GM23338 (cell line): Measurements from ENCODE around the gene GCFC2. TPM values are rescaled to one million over a fixed set of nuclear protein-coding genes. Genes with fewer than 3 reads are reported as not detected.
"Not testable (repeated sequence)": the region's sequence is repeated elsewhere in the genome, so short reads cannot be mapped to it uniquely, and the experiment has no call there.

ENCODE experiments used
- ATAC-seq: fragments of 200-7000 bp; cut with Tn5 transposase; 3 replicates; pipeline ENCODE4 v1.9.1; 2020
- DNase-seq: peaks from one replicate; pipeline ENCODE4 v3.0.0-alpha.2; 2015; ENCODE audit warnings: low spot score
- H2AFZ ChIP-seq: fragments of 200-600 bp; sonication (generic); 2 replicates; pipeline ENCODE4 v1.8.0; 2016; ENCODE audit warnings: antibody characterized with exemption, mild to moderate bottlenecking, moderate library complexity
- H3F3A ChIP-seq: fragments of 200-600 bp; sonication (generic); replicated peaks from 2 replicates; pipeline ENCODE4 v1.8.0; 2017; ENCODE audit warnings: antibody characterized with exemption, mixed run types, low read depth
- H3K27ac ChIP-seq: fragments of 200-600 bp; sonication (generic); 2 replicates; pipeline ENCODE4 v1.6.1; 2016; ENCODE audit warnings: low read depth
- H3K27me3 ChIP-seq: fragments of 200-600 bp; sonication (generic); 2 replicates; pipeline ENCODE4 v1.8.0; 2016; ENCODE audit warnings: mild to moderate bottlenecking, mixed run types, moderate library complexity; ENCODE audit not compliant: insufficient read depth
- H3K36me3 ChIP-seq: fragments of 200-600 bp; sonication (generic); 2 replicates; pipeline ENCODE4 v1.8.0; 2016; ENCODE audit warnings: mild to moderate bottlenecking; ENCODE audit not compliant: insufficient read depth
- H3K4me1 ChIP-seq: fragments of 200-600 bp; sonication (generic); 2 replicates; pipeline ENCODE4 v1.8.0; 2016; ENCODE audit warnings: mild to moderate bottlenecking, moderate library complexity; ENCODE audit not compliant: insufficient read depth
- H3K4me2 ChIP-seq: fragments of 200-600 bp; sonication (generic); 2 replicates; pipeline ENCODE4 v1.7.1; 2017; ENCODE audit warnings: mixed run types
- H3K4me3 ChIP-seq: fragments of 200-600 bp; sonication (generic); 2 replicates; pipeline ENCODE4 v1.6.1; 2016; ENCODE audit warnings: mixed run types
- H3K79me2 ChIP-seq: fragments of 200-600 bp; sonication (generic); replicated peaks from 2 replicates; pipeline ENCODE4 v1.8.0; 2017; ENCODE audit warnings: mild to moderate bottlenecking; ENCODE audit not compliant: insufficient read depth
- H3K9me2 ChIP-seq: fragments of 200-600 bp; sonication (generic); 2 replicates; pipeline ENCODE4 v1.8.0; 2017; ENCODE audit not compliant: insufficient read depth
- H4K20me1 ChIP-seq: fragments of 200-600 bp; sonication (generic); replicated peaks from 2 replicates; pipeline ENCODE4 v1.8.0; 2017; ENCODE audit warnings: mild to moderate bottlenecking; ENCODE audit not compliant: insufficient read depth
- H3K27ac Mint-ChIP-seq: 2 replicates; pipeline ENCODE4 v1.8.0; 2020; ENCODE audit warnings: inconsistent platforms, mild to moderate bottlenecking, moderate library complexity, mixed read lengths
- H3K27me3 Mint-ChIP-seq: 3 replicates; pipeline ENCODE4 v1.8.0; 2022; ENCODE audit warnings: low read depth, mild to moderate bottlenecking, moderate library complexity, mixed read lengths, inconsistent platforms; ENCODE audit not compliant: insufficient read depth, poor library complexity
- H3K36me3 Mint-ChIP-seq: 3 replicates; pipeline ENCODE4 v1.8.0; 2021; ENCODE audit warnings: low read depth, mild to moderate bottlenecking, inconsistent platforms, moderate library complexity, mixed read lengths
- H3K4me1 Mint-ChIP-seq: 3 replicates; pipeline ENCODE4 v1.8.0; 2020; ENCODE audit warnings: mild to moderate bottlenecking, inconsistent platforms, mixed read lengths
- H3K4me3 Mint-ChIP-seq: 3 replicates; pipeline ENCODE4 v1.8.0; 2021; ENCODE audit warnings: moderate library complexity, mild to moderate bottlenecking, inconsistent platforms, mixed read lengths
- H3K9me3 Mint-ChIP-seq: 3 replicates; pipeline ENCODE4 v1.8.0; 2020; ENCODE audit warnings: moderate library complexity, mild to moderate bottlenecking, inconsistent platforms, mixed read lengths
- CREB1 ChIP-seq: fragments of 250-450 bp; sonication (Bioruptor Pico); IDR thresholded peaks from 2 replicates; pipeline ENCODE4 v1.5.0; 2020; ENCODE audit warnings: low read depth, mild to moderate bottlenecking, moderate library complexity
- JUNB ChIP-seq: IDR thresholded peaks from one replicate; pipeline ENCODE4 v1.6.1; 2016; ENCODE audit warnings: antibody characterized with exemption; ENCODE audit not compliant: unreplicated experiment
- REST ChIP-seq: IDR thresholded peaks from one replicate; pipeline ENCODE4 v1.6.1; 2018; ENCODE audit warnings: antibody characterized with exemption; ENCODE audit not compliant: unreplicated experiment
- ZNF114 ChIP-seq: fragments of 250-450 bp; sonication (Bioruptor Pico); IDR thresholded peaks from 2 replicates; pipeline ENCODE4 v1.5.0; 2020; ENCODE audit warnings: mild to moderate bottlenecking, moderate library complexity
- ZNF331 ChIP-seq: fragments of 250-450 bp; sonication (Bioruptor Pico); IDR thresholded peaks from 2 replicates; pipeline ENCODE4 v1.5.0; 2020; ENCODE audit warnings: low read depth, mild to moderate bottlenecking, moderate library complexity
- ZNF462 ChIP-seq: fragments of 250-450 bp; sonication (Bioruptor Pico); IDR thresholded peaks from 2 replicates; pipeline ENCODE4 v1.5.0; 2020; ENCODE audit warnings: mild to moderate bottlenecking, moderate library complexity
- polyA plus RNA-seq: library from polyadenylated mRNA; unstranded; fragments of >200 nt; fragmentation: Nextera tagmentation; extraction: Ambion mirVana; gene quantifications from 2 replicates; pipeline ENCODE4 v1.2.1, GENCODE V29; 2016
- total RNA-seq: library from RNA; depleted of rRNA; stranded (reverse); fragments of >200 nt; shearing (Covaris generic); gene quantifications from 2 replicates; pipeline ENCODE4 v1.2.3, GENCODE V29; 2014

The GCFC2 gene
- total and polyA plus RNA-seq, 2 experiments from 2014 or later = 23.8 to 26.2 TPM

- Histone ChIP-seq H3K4me2 (no peak overlapping the region), H3K4me1 (0 out of 2 replicates have a peak, but pooled peaks cover under 1% of the 10 kb centered on the region), H2AFZ (no peak overlapping the region), H3F3A (no peaks in the 10 kb centered on the region), H3K27me3 (no peaks in the 10 kb centered on the region), H3K27ac (no peak overlapping the region), H3K79me2 (no peaks in the 10 kb centered on the region), H4K20me1 (no peaks in the 10 kb centered on the region), H3K36me3 (no peaks in the 10 kb centered on the region; the same call in 1 of the 2 replicates), H3K4me3 (no peak overlapping the region), H3K9me2 (no peaks in the 10 kb centered on the region)
- no peak overlapping the region for H3K4me3 Mint-ChIP-seq
- peaks cover 5% of the 10 kb centered on the region; the same call in 2 of the 3 replicates for H3K9me3 Mint-ChIP-seq
- DNase-seq (no peak), ATAC-seq (no peak)
- H3K27ac Mint-ChIP-seq = no peak overlapping the region
- H3K27me3 Mint-ChIP-seq = no peaks in the 10 kb centered on the region
- no peaks in the 10 kb centered on the region for H3K4me1 Mint-ChIP-seq
- TF ChIP-seq REST (no peak), ZNF331 (CRISPR knock-in tag) (no peak), ZNF462 (CRISPR knock-in tag) (no peak), JUNB (no peak), ZNF114 (no peak), CREB1 (no peak)
- H3K36me3 Mint-ChIP-seq = peaks cover 6% of the 10 kb centered on the region; the same call in 2 of the 3 replicates
These were observed 5.7 kb upstream of the GCFC2 start for GRCh38 chr2:75716406-75716805.

GRCh38 chr2:75711590-75711989 lies 875 bp upstream of the GCFC2 start:
- Mint-ChIP-seq H3K4me3 (peak overlapping the region; percentile 89; the same call in 2 of the 3 replicates), H3K4me1 (peaks cover 18% of the 10 kb centered on the region)
- Histone ChIP-seq H3K4me1 (peaks cover 16% of the 10 kb centered on the region), H2AFZ (peak overlapping the region; percentile 94), H3K4me2 (peak overlapping the region; percentile 72; the same call in 1 of the 2 replicates), H3K79me2 (peaks cover 13% of the 10 kb centered on the region), H3K4me3 (peak overlapping the region; percentile 60; the same call in 1 of the 2 replicates)
- DNase-seq, H3K36me3 Mint-ChIP-seq, H3K27me3 Mint-ChIP-seq, H3K36me3 ChIP-seq, H3K27me3 ChIP-seq, H3K27ac ChIP-seq, H3F3A ChIP-seq, H3K9me2 ChIP-seq, H3K27ac Mint-ChIP-seq, H3K9me3 Mint-ChIP-seq, ATAC-seq, H4K20me1 ChIP-seq: not testable (repeated sequence)
